Endothelial cell (in vitro differentiated cells): ENCODE data around the gene KSR2. TPM values are rescaled to one million over a fixed set of nuclear protein-coding genes. Genes with fewer than 3 reads are reported as not detected.

Source experiments
- DNase-seq: peaks from one replicate; pipeline ENCODE4 v3.0.0; 2021; ENCODE audit warnings: low spot score
- H3K27ac Mint-ChIP-seq: one replicate; pipeline ENCODE4 v1.8.0; 2021; ENCODE audit warnings: mixed read lengths, inconsistent platforms; ENCODE audit not compliant: unreplicated experiment
- H3K27me3 Mint-ChIP-seq: one replicate; pipeline ENCODE4 v1.8.0; 2021; ENCODE audit warnings: mild to moderate bottlenecking, moderate library complexity, mixed read lengths, inconsistent platforms; ENCODE audit not compliant: unreplicated experiment
- H3K36me3 Mint-ChIP-seq: one replicate; pipeline ENCODE4 v1.8.0; 2021; ENCODE audit warnings: mild to moderate bottlenecking, low read depth, mixed read lengths, inconsistent platforms; ENCODE audit not compliant: unreplicated experiment
- H3K4me1 Mint-ChIP-seq: one replicate; pipeline ENCODE4 v1.8.0; 2021; ENCODE audit warnings: mild to moderate bottlenecking, mixed read lengths, inconsistent platforms; ENCODE audit not compliant: unreplicated experiment
- H3K4me3 Mint-ChIP-seq: one replicate; pipeline ENCODE4 v1.8.0; 2021; ENCODE audit warnings: mild to moderate bottlenecking, mixed read lengths, inconsistent platforms; ENCODE audit not compliant: unreplicated experiment
- H3K9me3 Mint-ChIP-seq: one replicate; pipeline ENCODE4 v1.8.0; 2021; ENCODE audit warnings: mixed read lengths, inconsistent platforms; ENCODE audit not compliant: unreplicated experiment
- CTCF ChIP-seq: fragments of 200-600 bp; sonication (generic); IDR thresholded peaks from one replicate; pipeline ENCODE4 v1.5.0; 2021; ENCODE audit warnings: antibody characterized with exemption; ENCODE audit not compliant: unreplicated experiment
- total RNA-seq: library from RNA; stranded (reverse); fragmentation: NEBNext Ultra II Directional; extraction: Animal tissue kit (Norgen Biotek cat#: 25700); gene quantifications from one replicate; pipeline ENCODE4 v1.2.1, GENCODE V29; 2021; ENCODE audit not compliant: unreplicated experiment

The KSR2 gene
- total RNA-seq, 1 donor from 2014 or later, result 0.05 TPM

DNA sequence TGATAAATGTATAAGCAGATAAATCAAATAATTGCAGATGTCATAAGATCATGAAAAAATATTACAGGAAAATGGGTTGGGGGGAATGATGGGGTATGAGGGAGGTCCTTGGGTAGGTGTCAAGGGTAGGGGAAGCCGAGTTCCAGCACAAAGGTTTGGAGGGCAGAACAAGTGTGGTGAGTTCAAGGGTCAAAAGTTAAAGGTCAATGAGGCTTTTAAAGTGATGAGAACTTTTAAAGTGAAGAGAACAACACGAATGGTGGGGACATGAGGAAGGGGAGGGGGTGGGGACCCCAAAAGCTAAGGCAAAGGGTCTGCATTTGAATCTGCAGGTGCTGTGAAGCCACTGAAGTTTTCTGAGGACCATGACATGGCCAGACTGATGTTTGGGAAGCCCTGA, 406.8 kb downstream of the KSR2 start:
- Mint-ChIP-seq H3K4me1 (no peaks in the 10 kb centered on the region), H3K36me3 (no peaks in the 10 kb centered on the region), H3K27ac (no peak overlapping the region), H3K4me3 (no peak overlapping the region), H3K9me3 (no peaks in the 10 kb centered on the region), H3K27me3 (no peaks in the 10 kb centered on the region)
- DNase-seq, result no peak
- no peak for TF ChIP-seq CTCF

GRCh38 chr12:117559978-117560377, 408.8 kb downstream of the KSR2 start:
- no peaks in the 10 kb centered on the region for H3K4me1 Mint-ChIP-seq
- no peaks in the 10 kb centered on the region for H3K27me3 Mint-ChIP-seq
- H3K36me3 Mint-ChIP-seq, result no peaks in the 10 kb centered on the region
- no peak overlapping the region for H3K4me3 Mint-ChIP-seq
- no peak for DNase-seq
- no peaks in the 10 kb centered on the region for H3K9me3 Mint-ChIP-seq
- no peak overlapping the region for H3K27ac Mint-ChIP-seq
- TF ChIP-seq CTCF, result no peak

DNA sequence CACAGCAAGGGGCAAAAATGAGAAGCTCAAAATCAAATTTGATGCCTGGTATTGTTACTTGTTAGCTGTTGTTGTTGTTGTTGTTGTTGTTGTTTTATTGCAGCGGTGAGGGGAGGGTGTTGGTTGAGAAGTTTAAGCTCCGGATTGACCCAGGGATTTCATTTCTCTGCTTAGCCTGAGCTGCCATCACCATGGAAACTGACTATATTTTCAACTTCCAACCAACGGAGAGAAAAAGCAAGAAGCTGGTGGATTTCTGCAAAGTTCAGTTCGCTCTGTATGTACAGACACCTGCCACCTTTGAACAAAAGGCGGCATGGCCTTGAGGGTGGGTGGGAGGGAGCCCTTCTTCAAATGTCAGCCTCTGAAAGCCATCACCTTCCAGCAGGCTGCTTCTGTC, 412.9 kb downstream of the KSR2 start:
- DNase-seq, result no peak
- no peak for TF ChIP-seq CTCF
- no peaks in the 10 kb centered on the region for H3K36me3 Mint-ChIP-seq
- H3K27me3 Mint-ChIP-seq, result no peaks in the 10 kb centered on the region
- H3K4me3 Mint-ChIP-seq, result no peak overlapping the region
- no peaks in the 10 kb centered on the region for H3K9me3 Mint-ChIP-seq
- no peak overlapping the region for H3K27ac Mint-ChIP-seq
- peaks cover 5% of the 10 kb centered on the region for H3K4me1 Mint-ChIP-seq

DNA sequence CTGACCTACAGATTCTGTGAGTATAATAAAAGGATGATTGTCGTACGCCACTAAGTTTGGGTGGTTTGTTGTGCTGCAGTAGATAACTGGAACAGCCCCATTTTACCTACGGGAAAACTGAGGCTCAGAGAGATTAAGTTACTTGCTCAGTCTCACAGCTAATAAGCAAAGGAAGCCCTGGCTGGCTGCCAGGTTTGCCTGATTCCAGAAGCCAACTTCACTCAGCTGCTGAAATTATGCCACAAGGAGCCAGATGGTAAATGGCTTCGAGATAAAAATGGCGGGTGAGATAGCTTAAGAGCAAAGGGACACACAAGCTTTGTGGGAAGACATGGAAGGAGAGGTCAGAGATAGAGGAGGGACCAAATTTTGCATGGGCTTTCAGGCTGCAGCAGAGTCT, 415.8 kb downstream of the KSR2 start:
- Mint-ChIP-seq H3K36me3 (no peaks in the 10 kb centered on the region), H3K9me3 (no peaks in the 10 kb centered on the region), H3K27me3 (no peaks in the 10 kb centered on the region), H3K4me1 (peaks cover 5% of the 10 kb centered on the region), H3K4me3 (no peak overlapping the region), H3K27ac (no peak overlapping the region)
- no peak for TF ChIP-seq CTCF
- no peak for DNase-seq

GRCh38 chr12:117551665-117552064, 417.1 kb downstream of the KSR2 start:
- peaks cover 5% of the 10 kb centered on the region for H3K4me1 Mint-ChIP-seq
- H3K27me3 Mint-ChIP-seq, result no peaks in the 10 kb centered on the region
- TF ChIP-seq CTCF, result no peak
- H3K27ac Mint-ChIP-seq, result no peak overlapping the region
- DNase-seq, result no peak
- no peaks in the 10 kb centered on the region for H3K9me3 Mint-ChIP-seq
- H3K36me3 Mint-ChIP-seq, result no peaks in the 10 kb centered on the region
- H3K4me3 Mint-ChIP-seq, result no peak overlapping the region
